Activated T-helper 1 cell treated with anti-CD3 and anti-CD28 coated beads, Interleukin-12 subunit alpha, Interleukin-12 subunit beta, Interleukin-2, Interleukin-4 antibody, amounts not matched to agents 30 ng/mL and 10 ng/mL and 1 ng/mL, durations not matched to agents 14 hours and 24 hours and 36 hours (primary cell): Measurements from ENCODE around the gene TGFA. TPM values are rescaled to one million over a fixed set of nuclear protein-coding genes. Genes with fewer than 3 reads are reported as not detected.

Source experiments
- DNase-seq: peaks from one replicate; pipeline ENCODE4 v3.0.0; 2021; ENCODE audit warnings: low spot score
- H3K27ac Mint-ChIP-seq: one replicate; pipeline ENCODE4 v1.8.0; 2021; ENCODE audit warnings: mild to moderate bottlenecking, mixed read lengths
- H3K27me3 Mint-ChIP-seq: one replicate; pipeline ENCODE4 v1.8.0; 2022; ENCODE audit warnings: mild to moderate bottlenecking, moderate library complexity, mixed read lengths; ENCODE audit not compliant: insufficient read depth
- H3K36me3 Mint-ChIP-seq: one replicate; pipeline ENCODE4 v1.8.0; 2021; ENCODE audit warnings: low read depth, mixed read lengths
- H3K4me1 Mint-ChIP-seq: one replicate; pipeline ENCODE4 v1.8.0; 2021; ENCODE audit warnings: low read depth, mixed read lengths
- H3K4me3 Mint-ChIP-seq: one replicate; pipeline ENCODE4 v1.8.0; 2021; ENCODE audit warnings: mild to moderate bottlenecking, moderate library complexity, mixed read lengths
- H3K9me3 Mint-ChIP-seq: one replicate; pipeline ENCODE4 v1.8.0; 2021; ENCODE audit warnings: mixed read lengths
- intact Hi-C: fragments of 100-400 bp; cut with micrococcal nuclease; formaldehyde crosslinking; loops from one replicate; pipeline ENCODE4 v1.15.1; 2024
- total RNA-seq: library from RNA; stranded (reverse); gene quantifications from 2 replicates; pipeline ENCODE4 v1.2.3, GENCODE V29; 2022

TGFA gene
- total RNA-seq, 1 donor from 2014 or later = not detected

DNA sequence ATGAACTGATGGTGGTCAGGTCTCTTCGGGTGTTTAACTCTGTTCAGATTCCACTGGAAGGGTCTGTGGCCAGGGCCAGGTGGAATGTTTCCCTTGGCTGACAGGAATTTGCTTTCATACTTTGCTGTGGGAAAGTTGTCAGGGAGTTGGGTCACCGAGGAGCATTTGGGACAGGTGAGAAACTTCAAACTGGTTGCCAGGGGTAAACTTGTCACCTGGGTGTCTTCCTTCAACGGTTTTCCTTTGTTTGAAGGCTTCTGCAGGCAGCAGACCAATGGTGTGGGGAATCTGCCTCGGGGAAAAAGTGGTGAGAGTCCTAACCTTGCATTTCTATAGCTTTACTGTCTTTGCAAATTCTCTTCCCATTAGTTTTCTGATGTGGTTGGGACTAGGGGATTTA is 92.2 kb downstream of the TGFA start:
- H3K36me3 Mint-ChIP-seq = no peaks in the 10 kb centered on the region
- no peaks in the 10 kb centered on the region for H3K4me1 Mint-ChIP-seq
- intact Hi-C loops = no loop called here
- no peak overlapping the region for H3K4me3 Mint-ChIP-seq
- no peaks in the 10 kb centered on the region for H3K27me3 Mint-ChIP-seq
- no peaks in the 10 kb centered on the region for H3K9me3 Mint-ChIP-seq
- H3K27ac Mint-ChIP-seq = no peak overlapping the region
- no peak for DNase-seq

DNA sequence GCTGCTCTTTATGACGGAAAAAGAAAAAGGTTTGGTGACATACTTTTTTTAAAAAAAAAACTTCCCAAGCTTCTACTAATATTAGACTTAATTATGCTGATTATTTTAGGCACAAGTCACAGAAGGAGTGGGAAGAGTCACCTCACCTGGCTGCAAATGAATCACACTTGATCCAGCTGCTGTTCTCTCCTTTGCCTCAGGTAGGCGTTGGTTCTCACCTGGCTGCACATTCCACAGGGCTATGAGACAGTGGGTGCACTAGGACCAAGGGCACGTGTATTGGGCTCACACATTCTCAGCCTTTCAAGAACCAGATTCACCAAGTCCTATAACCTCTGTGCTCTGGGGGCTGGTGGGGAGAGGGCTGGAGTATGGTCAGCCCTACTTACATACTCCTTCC is 93.3 kb downstream of the TGFA start:
- intact Hi-C loops = no loop called here
- Mint-ChIP-seq H3K4me1 (no peaks in the 10 kb centered on the region), H3K4me3 (no peak overlapping the region), H3K27ac (no peak overlapping the region), H3K36me3 (no peaks in the 10 kb centered on the region), H3K27me3 (no peaks in the 10 kb centered on the region), H3K9me3 (no peaks in the 10 kb centered on the region)
- DNase-seq = no peak

DNA sequence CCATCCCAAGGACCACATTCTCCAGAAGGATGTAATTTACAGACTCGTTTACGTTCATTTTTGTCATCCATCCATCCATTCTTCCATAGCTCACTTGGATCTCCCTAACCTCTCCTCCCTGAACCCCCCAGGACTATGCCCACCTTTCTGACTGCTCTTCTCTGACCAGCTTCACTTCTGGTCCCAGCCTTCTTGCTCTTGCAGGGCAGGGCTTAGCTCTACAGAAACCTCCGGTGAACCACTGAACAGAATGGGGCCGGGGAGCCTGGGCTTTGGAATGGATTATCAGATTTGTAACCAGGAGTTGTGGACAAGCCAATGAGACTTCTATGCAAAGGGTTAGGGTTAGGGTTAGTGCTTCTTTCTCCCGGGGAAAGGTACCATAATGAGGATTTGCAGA is 95.0 kb downstream of the TGFA start:
- H3K4me3 Mint-ChIP-seq = no peak overlapping the region
- no peaks in the 10 kb centered on the region for H3K36me3 Mint-ChIP-seq
- H3K9me3 Mint-ChIP-seq = no peaks in the 10 kb centered on the region
- DNase-seq = no peak
- no peak overlapping the region for H3K27ac Mint-ChIP-seq
- H3K27me3 Mint-ChIP-seq = no peaks in the 10 kb centered on the region
- intact Hi-C loops = no loop called here
- no peaks in the 10 kb centered on the region for H3K4me1 Mint-ChIP-seq

DNA sequence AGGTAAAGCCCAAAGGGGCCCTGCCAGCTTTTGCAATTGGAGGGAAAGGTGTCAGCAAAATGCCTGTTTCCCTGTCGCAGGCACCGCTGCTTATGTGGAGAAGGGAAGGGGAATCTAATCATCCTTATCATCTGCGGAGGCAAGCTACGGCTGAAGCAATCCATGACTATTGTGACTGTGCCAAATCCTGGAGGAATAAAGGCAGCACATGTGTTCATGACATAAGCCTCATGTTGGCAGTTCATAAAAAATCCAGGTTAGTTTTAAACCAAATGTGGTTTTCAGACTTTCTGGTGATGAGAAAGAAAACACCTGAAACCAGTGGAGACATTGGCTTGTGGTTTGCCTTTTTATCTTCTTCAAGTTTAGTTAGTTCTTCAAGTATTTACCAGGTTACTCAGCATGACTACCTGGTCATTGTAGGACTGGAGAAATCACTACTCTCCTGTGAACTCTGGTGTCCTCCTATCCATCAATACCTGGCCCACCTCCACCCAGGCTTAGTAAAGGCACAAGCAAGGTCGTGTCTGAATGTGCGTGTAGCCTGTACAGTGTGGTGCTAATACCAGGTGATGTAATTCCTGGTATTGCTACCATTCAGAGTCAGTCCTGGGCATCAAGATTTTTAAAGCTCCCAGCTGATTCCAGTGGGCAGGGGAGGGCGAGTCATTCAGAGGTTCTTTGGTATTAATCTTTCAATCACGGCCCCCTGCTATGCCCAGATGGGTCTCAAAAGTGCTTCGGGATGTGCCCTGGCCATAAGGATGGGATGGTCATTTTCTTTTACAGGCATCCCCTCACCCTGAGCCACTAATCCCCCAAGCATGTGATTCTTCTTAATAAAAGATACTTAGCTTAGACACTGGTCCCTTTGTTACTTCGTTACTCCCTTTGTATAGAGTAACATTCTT is 96.8 kb downstream of the TGFA start:
- Mint-ChIP-seq H3K9me3 (no peaks in the 10 kb centered on the region), H3K27ac (no peak overlapping the region), H3K4me3 (no peak overlapping the region), H3K4me1 (no peaks in the 10 kb centered on the region), H3K27me3 (no peaks in the 10 kb centered on the region), H3K36me3 (no peaks in the 10 kb centered on the region)
- no peak for DNase-seq
- intact Hi-C loops = no loop called here

DNA sequence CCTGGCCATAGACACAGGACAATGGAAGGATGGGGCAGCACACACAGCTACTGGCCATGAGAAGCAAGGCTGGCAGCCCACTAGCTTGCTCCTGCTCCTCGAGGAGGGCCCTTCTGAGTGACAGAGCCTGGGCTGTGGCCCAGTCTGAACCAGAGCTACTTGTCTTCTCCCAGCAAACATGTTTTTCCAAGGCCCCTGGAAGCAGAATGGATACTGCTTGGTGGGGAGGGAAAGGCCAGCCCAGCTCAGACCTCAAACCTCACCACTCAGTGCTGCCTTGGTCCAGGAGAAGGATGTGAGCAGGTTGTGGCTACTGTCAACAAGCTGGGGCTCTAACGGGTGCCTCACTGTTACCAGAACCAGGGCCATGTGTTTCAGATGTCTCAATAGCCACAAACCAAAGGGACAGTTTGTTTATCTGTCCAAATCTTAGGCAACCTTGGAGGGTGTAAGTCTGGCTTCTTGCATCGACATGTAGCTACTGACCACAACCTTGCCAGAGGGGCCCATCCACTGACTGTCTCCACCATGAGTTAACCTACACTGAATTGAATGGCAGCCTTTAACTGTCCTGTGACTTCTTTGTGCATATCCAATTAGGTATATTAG is 98.6 kb downstream of the TGFA start:
- Mint-ChIP-seq H3K27me3 (no peaks in the 10 kb centered on the region), H3K4me3 (no peak overlapping the region), H3K9me3 (no peaks in the 10 kb centered on the region), H3K36me3 (no peaks in the 10 kb centered on the region), H3K4me1 (no peaks in the 10 kb centered on the region), H3K27ac (no peak overlapping the region)
- intact Hi-C loops = no loop called here
- no peak for DNase-seq

DNA sequence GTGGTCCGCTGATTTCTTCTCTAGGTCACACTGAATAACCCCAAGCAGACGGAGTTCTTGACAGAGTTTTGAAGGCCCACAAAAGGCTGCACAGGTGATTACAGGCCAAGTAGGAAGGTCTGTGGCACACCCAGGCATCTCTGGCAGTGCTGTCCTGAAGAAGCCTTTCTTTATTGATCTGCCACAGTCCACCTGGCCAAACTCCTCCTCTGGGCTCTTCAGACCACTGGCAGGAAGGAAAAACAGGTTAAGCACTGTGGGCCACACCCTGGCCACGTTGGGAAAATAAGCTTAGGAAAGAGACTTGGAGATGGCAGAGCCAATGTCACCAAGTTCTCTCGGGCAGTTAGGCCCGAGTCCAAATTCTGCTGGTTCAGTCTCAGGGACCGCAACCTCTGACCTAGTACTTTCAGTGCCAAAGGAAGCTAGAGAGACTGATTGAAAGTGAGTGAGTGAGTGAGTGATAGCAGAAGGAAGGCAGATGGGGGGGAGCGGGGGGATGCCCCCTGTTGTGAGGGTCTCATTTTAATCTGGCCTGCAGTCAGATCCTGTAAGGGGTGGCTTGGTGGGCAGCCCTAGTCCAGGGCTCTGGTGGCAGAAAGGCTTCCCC is 102.9 kb downstream of the TGFA start:
- Mint-ChIP-seq H3K36me3 (no peaks in the 10 kb centered on the region), H3K4me1 (no peaks in the 10 kb centered on the region), H3K9me3 (no peaks in the 10 kb centered on the region), H3K27ac (no peak overlapping the region), H3K4me3 (no peak overlapping the region), H3K27me3 (no peaks in the 10 kb centered on the region)
- intact Hi-C loops = no loop called here
- no peak for DNase-seq

DNA sequence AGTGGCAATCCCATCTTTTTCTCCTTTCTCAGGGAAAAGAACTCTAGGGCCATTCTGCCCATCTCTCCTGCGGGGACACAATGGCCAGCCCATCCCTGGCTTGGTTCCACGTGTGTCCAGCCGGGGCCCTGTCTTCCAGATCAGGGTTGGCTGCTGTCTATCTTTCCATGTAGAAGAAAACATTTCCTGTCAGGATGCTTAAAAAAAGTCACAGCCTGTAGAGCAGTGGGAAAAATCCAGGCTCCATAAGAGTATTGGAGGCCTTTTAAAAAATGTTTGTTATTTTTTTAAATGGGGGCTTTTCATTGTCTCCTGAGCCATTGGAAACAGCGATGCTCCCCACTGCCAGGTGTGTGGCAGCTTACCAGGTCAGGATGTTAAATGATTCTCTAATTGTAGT is 105.6 kb downstream of the TGFA start:
- Mint-ChIP-seq H3K27ac (no peak overlapping the region), H3K4me1 (no peaks in the 10 kb centered on the region), H3K27me3 (no peaks in the 10 kb centered on the region), H3K9me3 (no peaks in the 10 kb centered on the region), H3K36me3 (no peaks in the 10 kb centered on the region), H3K4me3 (no peak overlapping the region)
- DNase-seq = no peak
- intact Hi-C loops = no loop called here

DNA sequence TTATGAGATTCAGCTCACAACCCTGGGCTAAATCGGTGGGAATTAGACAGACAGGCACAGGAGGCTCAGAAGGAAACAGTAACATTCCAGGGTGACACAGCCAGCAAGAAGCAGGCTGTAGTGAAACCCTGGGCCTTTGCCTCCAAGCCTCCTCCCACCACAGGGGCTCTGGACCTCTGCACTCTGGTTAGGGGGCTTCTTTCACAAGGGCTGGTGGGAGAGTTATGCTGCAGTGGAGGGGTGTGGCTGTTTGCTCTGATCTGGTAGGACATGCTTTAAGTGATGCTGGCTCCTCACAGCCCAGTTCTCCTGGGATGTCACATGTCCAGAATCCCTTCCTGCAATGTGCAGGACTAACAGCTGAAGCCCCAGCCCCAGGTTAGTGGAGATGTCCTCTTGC is 109.9 kb downstream of the TGFA start:
- no peaks in the 10 kb centered on the region for H3K9me3 Mint-ChIP-seq
- no peak overlapping the region for H3K27ac Mint-ChIP-seq
- DNase-seq = no peak
- H3K36me3 Mint-ChIP-seq = no peaks in the 10 kb centered on the region
- intact Hi-C loops = no loop called here
- peaks cover 21% of the 10 kb centered on the region for H3K4me1 Mint-ChIP-seq
- no peak overlapping the region for H3K4me3 Mint-ChIP-seq
- no peaks in the 10 kb centered on the region for H3K27me3 Mint-ChIP-seq

DNA sequence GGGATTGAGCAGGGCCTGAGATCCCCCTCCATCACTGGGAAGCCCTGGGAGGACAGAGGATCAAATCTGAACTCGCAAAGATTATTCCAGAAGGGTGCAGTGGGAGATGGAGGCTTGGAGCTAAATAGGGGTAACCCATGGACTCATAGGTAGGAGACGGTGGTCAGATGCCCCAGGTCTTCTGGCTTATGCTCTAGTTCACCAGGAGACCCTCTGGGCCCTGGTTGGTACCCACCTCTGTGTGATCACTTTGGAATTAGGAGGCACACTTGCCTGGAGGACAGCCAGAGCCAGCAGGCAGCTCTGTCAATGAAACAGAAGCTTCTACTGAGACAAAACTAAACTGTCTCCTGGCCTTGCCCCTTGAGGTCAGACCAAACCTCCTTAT is 110.6 kb downstream of the TGFA start:
- H3K27ac Mint-ChIP-seq = no peak overlapping the region
- H3K27me3 Mint-ChIP-seq = no peaks in the 10 kb centered on the region
- no peak overlapping the region for H3K4me3 Mint-ChIP-seq
- H3K9me3 Mint-ChIP-seq = no peaks in the 10 kb centered on the region
- H3K4me1 Mint-ChIP-seq = peaks cover 21% of the 10 kb centered on the region
- no peak for DNase-seq
- intact Hi-C loops = no loop called here
- H3K36me3 Mint-ChIP-seq = no peaks in the 10 kb centered on the region

DNA sequence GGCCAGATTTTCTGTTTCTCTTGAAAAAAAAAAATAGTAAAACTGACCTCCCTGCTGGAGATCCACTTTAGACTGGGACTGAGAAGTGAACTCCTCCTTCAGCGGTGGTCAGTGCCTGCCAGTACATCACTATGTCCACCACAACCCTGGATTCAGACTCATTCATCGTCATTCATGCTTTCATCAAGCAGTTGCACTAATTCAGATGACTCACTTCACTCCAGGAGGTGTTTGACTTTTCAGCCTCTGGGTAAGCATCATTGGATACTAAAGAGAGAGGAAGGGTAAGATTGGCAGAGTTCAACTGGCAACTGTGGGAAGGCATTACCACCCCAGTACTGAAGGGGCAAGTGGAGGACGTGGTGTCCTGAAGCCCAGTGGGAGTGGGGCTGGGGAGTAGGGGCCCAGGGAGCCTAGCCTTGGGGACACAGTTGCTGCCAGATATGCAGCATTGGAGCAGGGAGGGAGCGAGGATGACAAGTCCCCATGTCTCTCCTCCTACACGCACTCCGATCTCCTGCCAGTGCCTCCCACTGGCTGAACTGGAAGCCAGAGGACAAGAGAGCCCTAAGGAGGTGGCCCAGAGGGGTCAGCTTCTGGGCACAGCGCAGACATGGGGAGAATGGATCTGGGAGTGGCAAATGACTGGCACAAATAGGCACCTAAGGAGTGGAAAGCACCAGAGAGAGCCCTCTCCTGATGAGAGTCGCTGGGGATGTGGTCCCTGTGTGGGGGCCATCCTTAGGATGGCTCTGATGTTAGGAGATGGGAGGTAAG is 111.1 kb downstream of the TGFA start:
- H3K27ac Mint-ChIP-seq = no peak overlapping the region
- intact Hi-C loops = no loop called here
- no peak for DNase-seq
- no peaks in the 10 kb centered on the region for H3K27me3 Mint-ChIP-seq
- no peak overlapping the region for H3K4me3 Mint-ChIP-seq
- H3K4me1 Mint-ChIP-seq = peaks cover 21% of the 10 kb centered on the region
- no peaks in the 10 kb centered on the region for H3K9me3 Mint-ChIP-seq
- no peaks in the 10 kb centered on the region for H3K36me3 Mint-ChIP-seq

DNA sequence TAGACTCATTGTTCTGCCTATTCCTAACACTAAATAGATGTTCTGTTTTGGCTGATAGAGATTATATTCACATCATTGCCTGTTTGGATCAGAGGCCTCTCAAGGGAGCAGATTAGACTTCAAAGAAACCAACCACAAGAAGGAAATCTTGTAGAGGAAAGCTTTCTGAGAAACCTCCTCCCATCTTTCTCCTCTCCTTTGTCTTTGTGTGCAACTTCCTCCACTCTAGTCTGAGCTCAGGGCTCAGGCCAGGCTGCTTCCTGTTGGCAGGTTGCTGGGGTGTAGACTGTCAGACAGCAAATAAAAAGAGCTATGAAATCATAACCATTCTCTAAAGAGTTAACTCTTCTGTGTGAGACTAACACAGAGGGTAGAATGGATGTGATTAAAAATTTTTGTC is 113.0 kb downstream of the TGFA start:
- peak overlapping the region; percentile 26 for H3K27ac Mint-ChIP-seq
- peaks cover 21% of the 10 kb centered on the region for H3K4me1 Mint-ChIP-seq
- intact Hi-C loops = no loop called here
- H3K9me3 Mint-ChIP-seq = no peaks in the 10 kb centered on the region
- H3K27me3 Mint-ChIP-seq = no peaks in the 10 kb centered on the region
- peak overlapping the region; percentile 15 for H3K4me3 Mint-ChIP-seq
- peak; percentile 37 for DNase-seq
- no peaks in the 10 kb centered on the region for H3K36me3 Mint-ChIP-seq

DNA sequence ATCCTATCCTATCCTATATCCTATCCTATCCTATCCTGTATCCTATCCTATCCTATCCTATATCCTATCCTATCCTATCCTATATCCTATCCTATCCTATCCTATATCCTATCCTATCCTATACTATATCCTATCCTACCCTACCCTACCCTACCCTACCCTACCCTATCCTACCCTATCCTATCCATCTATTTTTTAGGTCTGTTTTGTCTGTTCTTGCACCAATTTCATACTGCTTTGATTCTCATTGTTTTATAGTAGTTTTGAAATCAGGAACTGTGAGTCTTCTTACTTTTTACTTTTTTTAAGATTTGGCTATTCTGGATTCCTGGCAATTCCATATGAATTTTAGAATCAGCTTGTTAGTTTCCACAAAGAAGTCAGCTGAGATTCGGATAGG is 118.5 kb downstream of the TGFA start:
- no peak for DNase-seq
- no peaks in the 10 kb centered on the region for H3K9me3 Mint-ChIP-seq
- H3K36me3 Mint-ChIP-seq = no peaks in the 10 kb centered on the region
- no peak overlapping the region for H3K27ac Mint-ChIP-seq
- peaks cover 9% of the 10 kb centered on the region for H3K4me1 Mint-ChIP-seq
- H3K4me3 Mint-ChIP-seq = no peak overlapping the region
- intact Hi-C loops = no loop called here
- H3K27me3 Mint-ChIP-seq = no peaks in the 10 kb centered on the region

DNA sequence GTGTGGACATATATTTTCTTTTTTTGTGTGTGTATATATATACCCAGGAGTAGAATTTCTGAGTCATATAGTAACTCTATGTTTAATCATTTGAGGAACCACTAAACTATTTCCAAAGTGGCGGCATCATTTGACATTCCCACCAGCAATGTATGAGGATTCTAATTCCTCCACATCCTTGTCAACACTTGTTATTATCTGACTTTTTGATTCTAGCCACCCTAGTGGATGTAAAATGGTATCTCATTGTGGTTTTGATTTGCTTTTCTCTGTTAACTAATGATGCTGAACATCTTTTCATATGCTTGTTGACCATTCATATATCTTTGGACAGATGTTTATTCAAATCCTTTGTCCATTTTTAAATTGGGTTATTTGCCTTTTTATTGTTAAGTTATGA is 120.3 kb downstream of the TGFA start:
- intact Hi-C loops = no loop called here
- DNase-seq = no peak
- Mint-ChIP-seq H3K4me1 (no peaks in the 10 kb centered on the region), H3K27ac (no peak overlapping the region), H3K9me3 (peaks cover 4% of the 10 kb centered on the region), H3K36me3 (no peaks in the 10 kb centered on the region), H3K4me3 (no peak overlapping the region), H3K27me3 (no peaks in the 10 kb centered on the region)
